ENCODE results near the gene TNFSF4.
"Not testable (repeated sequence)": the region's sequence is repeated elsewhere in the genome, so short reads cannot be mapped to it uniquely, and the experiment has no call there.

Gene TNFSF4

GRCh38 chr1:173161510-173162221, 45.5 kb downstream of the TNFSF4 start:
- no peak for DNase-seq

GRCh38 chr1:173153964-173154363, 53.2 kb downstream of the TNFSF4 start:
- DNase-seq, result not testable (repeated sequence)

GRCh38 chr1:173153503-173153902, 53.6 kb downstream of the TNFSF4 start:
- DNase-seq, result no peak

GRCh38 chr1:173152598-173152997, 54.5 kb downstream of the TNFSF4 start:
- no peak for DNase-seq

- no peak for DNase-seq
These were observed 56.3 kb downstream of the TNFSF4 start for GRCh38 chr1:173150795-173151194.

- no peak for DNase-seq
These were observed 57.2 kb downstream of the TNFSF4 start for GRCh38 chr1:173149887-173150286.

GRCh38 chr1:173148971-173149370, 58.2 kb downstream of the TNFSF4 start:
- DNase-seq, result no peak

- DNase-seq, result no peak
These were observed 58.6 kb downstream of the TNFSF4 start for GRCh38 chr1:173148545-173148944.

- no peak for DNase-seq
These were observed 66.4 kb downstream of the TNFSF4 start for GRCh38 chr1:173140733-173141132.

- DNase-seq, result no peak
These were observed 67.4 kb downstream of the TNFSF4 start for GRCh38 chr1:173139706-173140105.

GRCh38 chr1:173137107-173137706, 69.9 kb downstream of the TNFSF4 start:
- DNase-seq, result no peak

GRCh38 chr1:173134800-173135199, 72.3 kb downstream of the TNFSF4 start:
- DNase-seq, result no peak

GRCh38 chr1:173134029-173134428, 73.1 kb downstream of the TNFSF4 start:
- DNase-seq, result no peak
